GM18517 (cell line): ENCODE results near the gene PI4K2B.
"Not testable (repeated sequence)": the region's sequence is repeated elsewhere in the genome, so short reads cannot be mapped to it uniquely, and the experiment has no call there.

Experiments
- ATAC-seq: cut with Tn5 transposase; IDR thresholded peaks from one replicate; pipeline ENCODE4 v1.9.1; 2021; ENCODE audit warnings: mild to moderate bottlenecking, moderate library complexity; ENCODE audit not compliant: unreplicated experiment

PI4K2B gene

DNA sequence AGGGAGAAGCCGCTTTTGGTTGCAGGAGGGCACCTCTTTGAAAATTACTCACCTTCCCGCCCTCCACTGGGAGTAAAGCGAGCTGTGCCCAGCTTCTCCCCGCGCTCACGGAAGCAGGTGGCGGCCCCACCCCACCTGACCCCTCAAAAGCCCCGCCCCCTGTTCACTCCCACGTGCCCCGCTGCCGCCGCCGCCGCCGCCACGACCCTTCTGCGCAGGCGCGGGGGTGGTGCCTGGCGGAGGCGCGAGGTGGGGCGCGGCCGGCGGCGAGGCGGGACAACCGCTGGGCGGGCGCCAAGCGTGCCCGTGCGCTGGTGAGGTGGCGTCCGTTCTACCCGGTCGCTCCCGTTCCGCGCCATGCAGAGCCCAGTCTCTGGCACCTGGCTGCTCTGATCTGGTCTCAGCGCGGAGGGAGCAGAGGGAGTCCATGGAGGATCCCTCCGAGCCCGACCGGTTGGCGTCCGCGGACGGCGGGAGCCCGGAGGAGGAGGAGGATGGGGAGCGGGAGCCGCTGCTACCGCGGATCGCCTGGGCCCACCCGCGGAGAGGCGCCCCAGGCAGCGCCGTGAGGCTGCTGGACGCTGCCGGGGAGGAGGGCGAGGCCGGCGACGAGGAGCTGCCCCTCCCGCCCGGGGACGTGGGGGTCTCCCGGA lies at the start of gene PI4K2B:
Gene PI4K2B (plus strand): TSS at position 297 of the 653 bp plus-strand sequence. CDS start 131 bp downstream, at position 428.
- ATAC-seq, result peak; percentile 50

DNA sequence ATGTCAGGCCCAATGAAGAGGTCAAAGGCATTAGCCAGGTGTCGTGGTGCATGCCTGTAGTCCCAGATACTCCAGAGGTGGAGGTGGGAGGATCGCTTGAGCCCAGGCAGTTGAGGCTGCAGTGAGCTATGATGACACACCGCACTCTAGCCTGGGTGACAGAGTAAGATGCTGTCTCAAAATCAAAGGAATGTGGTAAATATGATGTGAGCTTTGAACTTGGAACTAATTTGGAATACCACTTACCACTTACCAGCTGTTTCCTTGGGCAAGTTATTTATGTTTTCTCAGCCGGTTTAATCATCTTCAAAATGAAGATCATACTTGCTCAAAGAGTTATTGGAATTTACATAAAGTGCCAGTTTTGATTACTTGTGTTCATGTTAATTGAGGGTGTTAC lies 49.8 kb upstream of the PI4K2B start:
- no peak for ATAC-seq

DNA sequence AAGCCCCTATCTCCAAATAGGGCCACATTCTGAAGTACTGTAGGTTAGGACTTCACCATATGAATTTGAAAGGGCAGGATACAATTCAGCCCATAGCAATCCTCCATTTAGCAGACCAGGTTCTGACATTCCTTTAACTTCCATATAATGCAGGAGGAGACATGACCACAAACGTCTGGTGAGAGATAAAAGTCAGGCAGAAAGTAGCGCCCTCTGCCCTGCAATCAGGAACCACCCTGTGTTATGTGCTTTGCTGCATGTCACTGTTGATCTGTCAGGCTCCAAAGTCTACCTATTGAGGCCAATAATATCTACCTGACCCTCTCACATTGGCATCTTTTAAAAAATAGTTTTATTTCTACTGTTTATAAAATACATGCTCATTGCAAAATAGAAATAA lies 43.4 kb upstream of the PI4K2B start:
- no peak for ATAC-seq

DNA sequence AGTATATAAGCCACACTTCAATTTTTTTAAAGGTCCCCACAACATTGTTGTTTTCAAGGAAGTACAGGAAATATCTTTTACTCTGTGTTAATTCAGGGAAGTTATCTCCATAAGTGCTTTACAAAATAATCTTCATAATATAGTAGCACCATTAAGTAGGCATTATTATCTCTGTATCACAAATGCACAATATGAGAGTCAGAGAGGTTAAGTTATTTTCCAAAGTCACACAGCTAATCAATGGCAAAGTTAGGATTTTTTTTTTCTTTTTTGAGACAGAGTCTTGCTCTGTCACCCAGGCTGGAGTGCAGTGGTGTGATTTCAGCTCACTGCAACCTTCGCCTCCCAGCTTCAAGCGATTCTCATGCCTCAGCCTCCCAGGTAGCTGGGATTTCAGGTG lies 35.1 kb upstream of the PI4K2B start:
- no peak for ATAC-seq

DNA sequence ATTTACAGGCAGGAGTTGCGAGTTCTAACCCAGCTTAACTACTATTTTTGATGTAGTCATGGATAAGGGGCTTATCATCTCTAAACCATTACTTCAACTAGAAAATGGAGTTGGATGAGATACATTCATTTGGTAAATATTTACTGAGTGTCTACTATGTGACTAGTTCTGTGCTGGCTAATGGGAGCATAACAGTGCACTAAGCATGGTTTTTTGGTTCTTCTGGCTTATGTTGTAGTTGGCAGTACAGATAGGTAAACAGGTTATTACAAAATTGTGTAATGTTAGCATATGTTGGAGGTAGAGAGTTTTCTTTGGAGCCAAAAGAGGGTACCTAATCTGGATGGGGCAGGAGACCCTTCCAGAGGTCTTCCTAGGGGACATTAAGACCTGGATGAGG lies 25.8 kb upstream of the PI4K2B start:
- ATAC-seq, result no peak

DNA sequence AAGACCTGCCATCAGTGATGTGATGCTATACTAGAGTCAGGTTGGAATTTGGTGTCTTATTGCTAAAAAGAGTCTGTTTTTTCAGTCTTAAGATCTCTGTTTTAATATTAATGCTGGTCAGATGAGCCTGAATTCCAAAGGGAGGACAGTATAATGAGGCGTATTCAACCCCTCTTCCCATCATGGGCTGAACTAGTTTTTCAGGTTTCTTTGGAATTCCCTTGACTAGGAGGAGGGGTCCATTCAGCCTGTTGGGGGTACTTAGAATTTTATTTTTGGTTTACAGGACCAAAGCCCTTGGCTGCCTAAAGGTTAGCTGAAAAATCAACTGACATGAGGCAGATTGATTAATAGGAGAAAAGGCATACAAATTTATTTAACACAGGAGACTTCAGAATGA lies 24.1 kb upstream of the PI4K2B start:
- ATAC-seq, result no peak

DNA sequence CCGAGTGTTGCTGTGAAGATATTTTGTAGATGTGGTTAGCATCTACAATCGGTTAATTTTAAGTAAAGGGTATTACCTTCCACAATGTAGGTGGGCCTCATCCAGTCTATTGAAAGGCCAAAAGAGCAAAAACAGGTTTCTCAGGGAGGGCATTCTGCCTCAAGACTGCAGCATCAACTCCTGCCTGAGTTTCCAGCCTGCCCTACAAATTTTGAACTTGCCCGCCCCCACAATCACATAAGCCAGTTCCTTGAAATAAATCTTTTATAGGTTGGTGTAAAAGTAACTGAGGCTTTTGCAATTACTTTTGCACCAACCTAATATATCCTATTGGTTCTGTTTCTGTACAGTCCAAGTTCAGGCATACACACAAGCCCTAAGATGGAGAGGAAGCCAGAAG lies 22.1 kb upstream of the PI4K2B start:
- ATAC-seq, result no peak

DNA sequence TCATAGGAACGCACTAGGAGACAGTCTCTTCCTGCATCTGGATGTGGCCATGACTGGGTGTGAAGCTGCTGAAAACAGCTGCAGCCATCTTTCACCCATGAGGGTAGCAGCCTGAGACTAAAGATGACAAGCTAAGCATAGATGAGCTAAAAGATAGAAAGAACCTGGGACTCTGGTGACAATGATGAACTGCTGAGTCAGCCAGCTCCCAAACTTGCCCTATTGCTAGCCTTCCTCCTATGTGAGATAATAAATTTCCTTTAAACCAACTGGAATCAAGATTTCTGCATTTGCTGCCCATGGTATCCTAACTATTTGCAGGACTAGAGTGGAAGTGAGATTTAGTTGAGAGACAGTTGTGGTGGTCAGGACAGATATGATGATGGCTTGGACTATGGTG lies 21.0 kb upstream of the PI4K2B start:
- ATAC-seq, result no peak

DNA sequence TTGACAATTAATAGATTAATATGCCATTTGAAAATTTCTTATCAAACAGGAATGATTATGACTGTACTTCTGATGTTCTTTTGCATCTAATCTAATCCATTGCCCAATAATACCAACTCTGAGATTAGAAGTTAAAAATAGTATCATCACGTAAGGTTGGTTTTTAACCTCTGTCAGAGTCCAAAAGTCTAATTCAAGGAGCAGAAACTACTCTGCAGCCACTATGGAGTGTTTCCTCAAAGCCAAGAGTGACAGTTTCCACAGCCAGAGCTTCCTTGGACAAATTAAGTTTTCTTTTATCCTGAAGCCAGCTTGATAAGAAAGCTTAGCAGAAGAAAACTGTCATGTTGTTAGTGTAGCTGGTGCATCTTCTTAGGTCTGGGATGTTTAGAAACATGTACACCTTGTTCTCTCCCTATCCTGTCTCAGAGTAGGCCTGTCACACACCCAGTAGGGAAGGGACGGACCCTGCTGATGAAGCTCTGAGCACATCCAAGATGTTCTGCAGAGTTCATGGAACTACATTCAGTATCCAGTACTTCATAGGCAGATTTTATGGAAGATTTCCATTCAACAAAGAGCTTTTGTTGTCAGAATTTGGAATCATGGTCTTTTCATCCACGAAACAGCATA lies 20.4 kb upstream of the PI4K2B start:
- ATAC-seq, result no peak

DNA sequence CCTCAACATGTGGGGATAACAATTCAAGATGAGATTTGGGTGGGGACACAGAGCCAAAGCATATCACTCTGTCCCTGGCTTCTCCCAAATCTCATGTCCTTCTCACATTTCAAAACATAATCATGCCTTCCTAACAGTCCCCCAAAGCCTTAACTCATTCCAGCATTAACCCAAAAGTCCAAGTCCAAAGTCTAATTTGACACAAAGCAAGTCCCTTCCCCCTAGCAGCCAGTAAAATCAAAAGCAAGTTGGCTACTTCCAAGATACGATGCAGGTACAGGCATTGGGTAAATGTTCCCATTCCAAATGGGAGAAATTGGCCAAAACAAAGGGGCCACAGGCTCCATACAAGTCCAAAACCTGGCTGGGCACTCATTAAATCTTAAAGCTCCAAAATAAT lies 19.1 kb upstream of the PI4K2B start:
- ATAC-seq, result not testable (repeated sequence)

DNA sequence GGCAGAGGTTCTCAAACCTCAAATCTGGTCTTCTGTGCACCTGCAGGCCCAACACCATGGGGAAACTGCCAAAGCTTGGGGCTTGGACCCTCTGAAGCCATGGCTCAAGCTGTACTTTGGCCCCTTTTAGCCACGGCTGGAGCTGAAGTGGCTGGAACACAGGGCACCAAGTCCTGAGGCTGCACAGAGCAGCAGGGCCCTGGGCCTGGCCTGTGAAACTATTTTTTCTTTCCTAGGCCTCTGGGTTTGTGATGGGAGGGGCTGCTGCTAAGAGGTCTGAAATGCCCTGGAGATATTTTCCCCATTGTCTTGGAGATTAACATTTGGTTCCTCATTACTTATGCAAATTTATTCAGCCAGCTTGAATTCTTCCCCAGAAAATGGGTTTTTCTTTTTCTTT lies 18.3 kb upstream of the PI4K2B start:
- ATAC-seq, result no peak

DNA sequence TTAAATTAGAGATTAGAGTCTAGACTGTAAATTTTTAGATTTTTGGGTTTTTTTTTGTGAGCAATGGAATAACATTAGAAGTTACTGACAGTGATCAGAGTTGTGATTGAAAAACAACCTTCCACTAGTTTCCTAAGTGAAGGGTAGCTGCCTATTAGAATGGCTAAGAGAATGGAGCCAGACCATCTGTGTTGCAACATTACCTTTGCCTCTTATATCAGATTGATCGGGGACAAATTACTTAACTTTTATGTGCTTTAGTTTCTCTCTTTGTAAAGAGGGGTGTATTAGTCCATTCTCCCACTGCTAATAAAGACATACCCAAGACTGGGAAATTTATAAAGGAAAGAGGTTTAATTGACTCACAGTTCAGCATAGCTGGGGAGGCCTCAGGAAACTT lies 12.5 kb upstream of the PI4K2B start:
- no peak for ATAC-seq

DNA sequence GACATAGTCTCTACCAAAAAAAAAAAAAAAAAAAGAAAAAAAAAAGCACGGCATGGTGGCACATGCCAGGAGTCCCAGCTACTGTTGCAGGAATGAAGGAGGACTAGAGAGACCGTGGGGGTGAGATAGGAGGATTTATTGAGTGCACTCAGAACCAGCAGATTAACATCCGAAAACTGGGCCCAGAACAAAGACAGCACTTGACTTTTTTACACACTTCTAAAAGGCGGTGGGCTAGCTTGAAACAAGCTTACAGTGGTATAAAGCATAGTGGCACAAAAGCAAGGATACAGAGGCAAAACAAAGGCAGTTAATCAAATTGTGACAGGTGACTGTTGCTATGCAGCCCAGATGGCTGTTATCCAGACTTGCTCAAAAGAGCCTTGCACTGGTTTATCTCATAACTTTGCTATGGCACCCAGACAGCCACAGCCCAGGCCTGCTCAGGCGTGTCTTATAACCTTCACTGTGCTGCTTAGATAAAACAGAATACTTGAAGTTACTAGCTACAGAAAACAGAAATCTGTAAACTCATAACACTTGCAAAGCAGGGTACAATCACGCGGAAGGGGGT lies 9.9 kb upstream of the PI4K2B start:
- no peak for ATAC-seq

DNA sequence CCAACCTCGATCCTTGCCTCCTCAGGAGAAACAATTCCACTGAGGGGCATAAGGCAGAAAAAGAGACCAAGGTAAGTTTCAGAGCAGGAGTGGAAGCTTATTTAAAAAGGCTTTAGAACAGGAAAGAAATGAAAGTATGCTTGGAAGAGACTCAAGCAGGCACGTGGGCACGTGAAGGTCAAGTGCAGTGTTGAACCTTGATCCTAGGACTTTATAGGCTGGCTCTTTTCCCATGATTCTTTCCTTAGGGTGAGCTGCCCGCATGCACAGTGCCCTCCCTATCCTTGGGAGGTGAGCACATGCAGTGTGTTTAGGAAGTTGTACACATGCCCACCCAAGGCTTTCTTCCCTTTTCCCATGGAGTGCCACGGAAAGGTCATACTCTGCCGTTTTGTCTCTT lies 4.0 kb upstream of the PI4K2B start:
- ATAC-seq, result no peak

DNA sequence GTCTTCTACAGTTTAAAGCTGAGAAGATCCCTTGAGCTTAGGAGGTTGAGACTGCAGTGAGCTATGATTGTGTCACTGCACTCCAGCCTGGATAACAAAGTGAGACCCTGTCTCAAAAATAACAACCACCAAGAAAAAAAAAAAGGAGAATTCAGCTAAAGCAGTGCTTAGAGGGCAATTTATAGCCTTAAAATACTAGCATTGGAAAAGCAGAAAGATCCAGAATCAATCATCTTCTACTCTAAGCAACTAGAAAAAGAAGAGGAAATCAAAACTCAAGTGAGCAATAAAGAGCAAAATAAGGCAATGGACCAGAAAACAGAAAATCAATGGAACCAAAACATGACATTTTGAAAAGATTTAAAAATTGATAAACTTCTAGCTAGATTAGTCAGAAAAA lies 639 bp upstream of the PI4K2B start:
- no peak for ATAC-seq

DNA sequence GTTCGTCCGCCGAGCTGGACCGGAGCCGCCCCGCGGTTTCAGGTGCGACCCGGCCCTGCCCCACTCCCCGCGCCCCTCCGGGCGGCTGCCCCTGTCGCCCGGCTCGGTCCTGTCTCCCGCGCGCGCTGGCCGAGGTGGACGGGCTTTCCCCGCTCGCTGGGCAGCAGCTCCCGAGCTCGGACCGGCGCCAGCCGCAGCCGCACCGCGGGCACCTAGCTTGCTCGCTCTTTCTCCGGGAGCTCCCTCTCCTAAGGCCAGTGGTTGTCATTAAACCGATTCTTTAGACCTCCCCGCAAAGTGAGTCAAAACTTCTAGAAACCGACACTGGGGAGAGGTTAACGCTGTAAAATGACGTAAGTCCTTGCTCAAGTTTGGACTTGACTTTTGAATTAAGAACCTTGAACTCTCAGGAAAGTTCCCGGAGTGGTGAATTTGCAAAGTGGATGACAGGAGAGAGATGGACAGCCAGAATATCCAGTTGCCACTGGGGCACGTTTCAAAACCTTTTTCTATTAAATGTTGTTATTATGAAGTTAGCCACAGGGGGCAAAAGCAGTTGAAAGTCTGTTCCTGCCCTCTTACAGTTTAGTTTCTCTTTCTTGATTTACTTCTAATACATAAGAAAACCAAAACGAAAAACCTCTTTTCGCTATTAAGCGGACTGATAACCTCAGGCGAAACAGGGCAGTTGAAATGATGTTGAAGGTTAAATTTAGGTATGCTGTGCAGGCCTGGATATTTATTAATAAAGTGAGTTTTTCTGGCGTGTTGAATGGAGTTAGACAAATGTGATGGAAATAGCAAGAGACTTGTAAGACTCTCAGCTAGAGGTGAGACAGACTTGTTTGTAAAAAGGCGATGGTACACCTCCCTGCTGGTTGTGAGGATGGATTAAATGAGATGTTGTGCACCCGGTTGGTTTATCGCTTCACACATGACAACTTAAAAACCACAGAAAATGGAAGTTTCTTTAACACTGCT lies 847 bp downstream of the PI4K2B start:
- peak; percentile 75 for ATAC-seq

DNA sequence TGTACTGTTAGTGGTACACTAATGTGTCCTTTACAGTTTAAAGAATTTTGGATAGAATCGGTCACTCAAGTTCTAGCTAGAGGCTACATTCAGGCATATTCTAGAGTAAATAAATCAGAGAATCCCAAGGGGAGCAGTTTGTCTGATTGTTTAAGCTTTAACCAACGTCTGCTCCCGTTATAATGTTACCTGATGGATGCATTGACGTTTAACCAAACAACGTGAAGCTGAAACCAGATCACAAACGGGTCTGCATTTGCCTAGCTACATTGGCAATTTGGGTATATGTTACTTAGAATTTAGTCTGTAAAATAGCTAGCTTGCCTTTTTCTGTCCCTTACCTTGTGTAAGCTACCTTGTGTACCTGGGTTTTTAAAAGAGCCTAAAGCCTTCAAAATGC lies 1.6 kb downstream of the PI4K2B start:
- ATAC-seq, result no peak

DNA sequence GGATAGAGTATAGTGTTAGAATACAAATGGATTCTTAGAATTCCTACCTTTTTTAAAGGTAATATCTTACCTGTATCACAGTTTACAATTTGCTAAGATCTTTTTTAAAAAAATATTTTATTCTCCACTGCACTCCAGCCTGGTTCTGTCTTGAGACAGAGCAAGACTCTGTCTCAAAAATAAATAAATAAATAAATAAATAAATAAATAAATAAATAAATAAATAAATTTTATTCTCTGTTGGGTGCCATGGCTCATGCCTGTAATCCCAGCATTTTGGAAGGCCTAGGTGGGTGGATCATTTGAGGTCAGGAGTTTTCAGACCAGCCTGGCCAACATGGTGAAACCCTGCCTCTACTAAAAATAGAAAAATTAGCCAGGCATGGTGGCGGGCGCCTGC lies 2.2 kb downstream of the PI4K2B start:
- ATAC-seq, result not testable (repeated sequence)

DNA sequence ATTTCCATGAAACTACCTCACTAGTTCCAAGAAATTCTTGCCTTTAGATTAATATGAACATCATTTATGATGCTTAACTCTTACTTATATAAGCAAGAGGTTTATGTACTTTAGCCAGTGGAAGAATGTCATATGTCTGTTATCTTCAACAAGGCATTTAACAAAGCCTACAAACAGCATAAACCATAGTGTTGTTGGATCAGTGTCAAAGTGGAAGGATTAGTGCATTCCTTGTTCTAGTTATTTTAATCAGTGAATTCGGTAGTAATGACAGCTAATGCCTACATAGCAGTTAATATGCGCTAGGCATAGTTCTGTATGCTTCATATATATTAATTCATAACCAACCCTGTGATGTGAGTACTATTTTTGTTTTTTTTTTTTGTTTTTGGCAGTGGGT lies 3.1 kb downstream of the PI4K2B start:
- no peak for ATAC-seq

DNA sequence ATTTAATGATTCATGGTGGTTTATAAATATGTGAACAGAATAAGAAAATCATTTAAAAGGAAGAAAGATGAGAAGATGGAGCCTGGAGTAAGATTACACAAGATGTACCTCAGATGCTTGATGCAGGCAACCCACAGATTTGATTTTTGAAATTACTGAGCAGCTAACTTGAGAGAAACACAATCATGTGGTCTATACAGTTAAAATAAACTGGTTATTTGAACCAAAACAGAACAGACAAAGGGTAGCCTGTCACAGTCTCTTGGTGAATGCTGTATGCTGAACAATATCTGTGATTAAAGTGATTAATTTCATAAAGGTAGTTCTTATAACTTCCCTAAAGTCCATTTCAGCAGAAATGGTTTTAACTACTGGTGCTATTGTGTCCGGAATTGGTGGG lies 4.2 kb downstream of the PI4K2B start:
- no peak for ATAC-seq

DNA sequence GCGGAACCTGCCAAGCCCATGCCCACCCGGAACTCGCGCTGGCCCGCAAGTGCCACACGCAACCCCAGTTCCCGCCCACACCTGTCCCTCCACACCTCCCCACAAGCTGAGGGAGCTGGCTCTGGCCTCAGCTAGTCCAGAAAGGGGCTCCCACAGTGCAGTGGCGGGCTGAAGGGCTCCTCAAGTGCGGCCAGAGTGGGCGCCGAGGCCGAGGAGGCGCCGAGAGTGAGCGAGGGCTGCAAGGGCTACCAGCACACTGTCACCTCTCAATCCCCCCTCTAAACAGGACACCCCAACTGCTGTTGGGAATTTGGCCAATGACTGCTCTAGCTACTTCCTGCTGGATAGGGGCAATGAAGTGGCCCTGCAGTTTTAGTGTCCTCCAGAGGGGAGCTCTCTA lies 5.7 kb downstream of the PI4K2B start:
- not testable (repeated sequence) for ATAC-seq
